Neural progenitor cell (in vitro differentiated cells): ENCODE results near the gene ADA.
"Not testable (repeated sequence)": the region's sequence is repeated elsewhere in the genome, so short reads cannot be mapped to it uniquely, and the experiment has no call there.

Experiments
- CTCF ChIP-seq: fragments of 200-600 bp; sonication (generic); IDR thresholded peaks from 2 replicates; pipeline ENCODE4 v1.5.1; 2017; ENCODE audit warnings: antibody characterized with exemption, mild to moderate bottlenecking
- EZH2 ChIP-seq: fragments of 200-600 bp; sonication (generic); IDR thresholded peaks from 2 replicates; pipeline ENCODE4 v1.6.1; 2017; ENCODE audit warnings: antibody characterized with exemption, mild to moderate bottlenecking, moderate library complexity

GRCh38 chr20:44588321-44588720 is 63.2 kb downstream of the ADA start:
- TF ChIP-seq CTCF, EZH2: not testable (repeated sequence)
